K562 (cell line): ENCODE data around the gene PTPN18.

Experiments used
- ESRRA ChIP-seq: fragments of 450-650 bp; IDR thresholded peaks from 2 replicates; pipeline ENCODE4 v1.6.1; 2014; ENCODE audit warnings: low read depth, mild to moderate bottlenecking, moderate library complexity, borderline replicate concordance
- HCFC1 ChIP-seq: IDR thresholded peaks from 2 replicates; pipeline ENCODE4 v1.6.1; 2012; ENCODE audit warnings: low read depth, low read length, improper control_type of control experiment
- HDGF ChIP-seq: fragments of 450-650 bp; IDR thresholded peaks from 2 replicates; pipeline ENCODE4 v1.6.1; 2016
- KAT7 ChIP-seq: sonication (generic); formaldehyde crosslinking; IDR thresholded peaks from 2 replicates; pipeline ENCODE4 v1.8.0; 2022; ENCODE audit warnings: missing genetic modification reagents, mild to moderate bottlenecking, borderline replicate concordance
- KLF10 ChIP-seq: fragments of 250-450 bp; sonication (Bioruptor Pico); IDR thresholded peaks from 2 replicates; pipeline ENCODE4 v1.6.1; 2021; ENCODE audit warnings: matching md5 sums
- TEAD1 ChIP-seq, 2 experiments: fragments of 450-650 bp in 1 of 2; sonication (generic) in 1 of 2; formaldehyde crosslinking; IDR thresholded peaks; 2 replicates each; pipeline versions ENCODE4 v1.4.0 to v1.8.0; 2020 to 2022; ENCODE audit warnings: mild to moderate bottlenecking in 2 of 2, missing genetic modification reagents in 1 of 2
- YY1 ChIP-seq, 3 experiments: IDR thresholded peaks; 2 replicates each; pipeline ENCODE4 v1.6.1; 2011; ENCODE audit warnings: low read length in 2 of 3, mild to moderate bottlenecking in 2 of 3, moderate library complexity in 2 of 3, borderline replicate concordance in 1 of 3, control low read depth in 1 of 3, low read depth in 1 of 3; ENCODE audit not compliant: insufficient read depth in 3 of 3, insufficient replicate concordance in 2 of 3, control insufficient read depth in 1 of 3, insufficient read length in 1 of 3; ENCODE audit errors: extremely low read depth in 1 of 3
- ZBTB5 ChIP-seq: fragments of 450-650 bp; IDR thresholded peaks from 2 replicates; pipeline ENCODE4 v1.6.1; 2017; ENCODE audit warnings: antibody characterized with exemption
- ZFP91 ChIP-seq: sonication (generic); formaldehyde crosslinking; IDR thresholded peaks from 2 replicates; pipeline ENCODE4 v1.8.0; 2022; ENCODE audit warnings: mild to moderate bottlenecking, missing genetic modification reagents
- ZNF407 ChIP-seq: fragments of 450-650 bp; IDR thresholded peaks from 2 replicates; pipeline ENCODE4 v1.6.1; 2016; ENCODE audit warnings: low read depth
- ZNF561 ChIP-seq: fragments of 450-650 bp; formaldehyde crosslinking; conservative IDR thresholded peaks from 2 replicates; pipeline ENCODE4 v1.4.0; 2020; ENCODE audit warnings: mild to moderate bottlenecking, moderate library complexity
- ZNF778 ChIP-seq: fragments of 450-650 bp; formaldehyde crosslinking; IDR thresholded peaks from 2 replicates; pipeline ENCODE4 v1.4.0; 2020; ENCODE audit warnings: mild to moderate bottlenecking, moderate library complexity

GRCh38 chr2:130387804-130388203, 31.9 kb downstream of the PTPN18 start:
- TF ChIP-seq ZBTB5 (no peak), ZNF778 (CRISPR knock-in tag) (no peak), KAT7 (CRISPR knock-in tag) (no peak), ZNF407 (no peak), TEAD1 (CRISPR knock-in tag; IDR thresholded peaks at IDR 0.05) (no peak), ZFP91 (CRISPR knock-in tag) (no peak), HDGF (no peak), ZNF561 (CRISPR knock-in tag) (no peak), ESRRA (no peak), KLF10 (CRISPR knock-in tag) (no peak), HCFC1 (no peak), YY1 (IDR thresholded peaks at IDR 0.05; ENCODE audit: borderline replicate concordance in 1 of 3, control insufficient read depth in 1 of 3, extremely low read depth in 1 of 3, insufficient read depth in 3 of 3, insufficient read length in 1 of 3, insufficient replicate concordance in 2 of 3, low read depth in 1 of 3, low read length in 2 of 3) (no peak)
